ENCODE results near the gene RPRD1B.

GRCh38 chr20:38008233-38008944 lies 25.2 kb upstream of the RPRD1B start:
- no peak for TF ChIP-seq RNF2 (IDR thresholded peaks at IDR 0.05; ENCODE audit: borderline replicate concordance, low read depth, low read length, missing control alignments, poor library complexity, severe bottlenecking)
- no peak for TF ChIP-seq EZH2 (IDR thresholded peaks at IDR 0.05; ENCODE audit: low read depth, low read length, severe bottlenecking)
- TF ChIP-seq, protein P1, sequence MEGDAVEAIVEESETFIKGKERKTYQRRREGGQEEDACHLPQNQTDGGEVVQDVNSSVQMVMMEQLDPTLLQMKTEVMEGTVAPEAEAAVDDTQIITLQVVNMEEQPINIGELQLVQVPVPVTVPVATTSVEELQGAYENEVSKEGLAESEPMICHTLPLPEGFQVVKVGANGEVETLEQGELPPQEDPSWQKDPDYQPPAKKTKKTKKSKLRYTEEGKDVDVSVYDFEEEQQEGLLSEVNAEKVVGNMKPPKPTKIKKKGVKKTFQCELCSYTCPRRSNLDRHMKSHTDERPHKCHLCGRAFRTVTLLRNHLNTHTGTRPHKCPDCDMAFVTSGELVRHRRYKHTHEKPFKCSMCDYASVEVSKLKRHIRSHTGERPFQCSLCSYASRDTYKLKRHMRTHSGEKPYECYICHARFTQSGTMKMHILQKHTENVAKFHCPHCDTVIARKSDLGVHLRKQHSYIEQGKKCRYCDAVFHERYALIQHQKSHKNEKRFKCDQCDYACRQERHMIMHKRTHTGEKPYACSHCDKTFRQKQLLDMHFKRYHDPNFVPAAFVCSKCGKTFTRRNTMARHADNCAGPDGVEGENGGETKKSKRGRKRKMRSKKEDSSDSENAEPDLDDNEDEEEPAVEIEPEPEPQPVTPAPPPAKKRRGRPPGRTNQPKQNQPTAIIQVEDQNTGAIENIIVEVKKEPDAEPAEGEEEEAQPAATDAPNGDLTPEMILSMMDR (IDR thresholded peaks at IDR 0.05; ENCODE audit: control extremely low read depth in 1 of 3, insufficient read depth in 1 of 3, low read depth in 1 of 3, low read length in 3 of 3): no peak
- no peak for TF ChIP-seq TAF7 (optimal IDR thresholded peaks at IDR 0.05; ENCODE audit: borderline replicate concordance, low read depth, low read length)
- no peak for TF ChIP-seq SP1 (IDR thresholded peaks at IDR 0.05; ENCODE audit: low read depth, low read length)
- no peak for TF ChIP-seq SRF (IDR thresholded peaks at IDR 0.05; ENCODE audit: low read depth, low read length)
- no peak for TF ChIP-seq POLR2A (IDR thresholded peaks at IDR 0.05; ENCODE audit: control extremely low read depth in 1 of 2, low read depth in 2 of 2, low read length in 2 of 2)
- no peak for TF ChIP-seq RAD21 (IDR thresholded peaks at IDR 0.05 in 1 of 2, conservative IDR thresholded peaks at IDR 0.05 in 1 of 2; ENCODE audit: low read depth in 2 of 2, low read length in 2 of 2)
- TF ChIP-seq RXRA (IDR thresholded peaks at IDR 0.05; ENCODE audit: insufficient read depth, low read depth, low read length): no peak
